Activated T-helper 2 cell treated with anti-CD3 and anti-CD28 coated beads, Interferon-gamma antibody, Interleukin-2, Interleukin-4, amounts not matched to agents 10 μg/mL and 5 μg/mL and 100 μg/mL, durations not matched to agents 14 hours and 24 hours and 36 hours (primary cell): ENCODE data around the gene PCNX1. TPM values are rescaled to one million over a fixed set of nuclear protein-coding genes. Genes with fewer than 3 reads are reported as not detected.
"Not testable (repeated sequence)": the region's sequence is repeated elsewhere in the genome, so short reads cannot be mapped to it uniquely, and the experiment has no call there.

ENCODE experiments used
- DNase-seq: peaks from one replicate; pipeline ENCODE4 v3.0.0; 2021; ENCODE audit warnings: low spot score
- H3K27ac Mint-ChIP-seq: one replicate; pipeline ENCODE4 v1.8.0; 2021; ENCODE audit warnings: mixed read lengths
- H3K27me3 Mint-ChIP-seq: one replicate; pipeline ENCODE4 v1.8.0; 2021; ENCODE audit warnings: low read depth, mixed read lengths
- H3K36me3 Mint-ChIP-seq: one replicate; pipeline ENCODE4 v1.8.0; 2021; ENCODE audit warnings: low read depth, mixed read lengths
- H3K4me1 Mint-ChIP-seq: one replicate; pipeline ENCODE4 v1.8.0; 2021; ENCODE audit warnings: low read depth, mixed read lengths
- H3K4me3 Mint-ChIP-seq: one replicate; pipeline ENCODE4 v1.8.0; 2021; ENCODE audit warnings: low read depth, mild to moderate bottlenecking, moderate library complexity, mixed read lengths
- H3K9me3 Mint-ChIP-seq: one replicate; pipeline ENCODE4 v1.8.0; 2021; ENCODE audit warnings: mixed read lengths
- intact Hi-C: fragments of 100-400 bp; cut with micrococcal nuclease; formaldehyde crosslinking; loops from one replicate; pipeline ENCODE4 v1.15.1; 2023
- total RNA-seq: library from RNA; stranded (reverse); gene quantifications from 2 replicates; pipeline ENCODE4 v1.2.3, GENCODE V29; 2022

Gene PCNX1
- total RNA-seq, 1 donor from 2014 or later = 54.5 TPM

GRCh38 chr14:71019917-71020316 is 112.7 kb downstream of the PCNX1 start:
- not testable (repeated sequence) for H3K4me3 Mint-ChIP-seq, H3K27me3 Mint-ChIP-seq, H3K27ac Mint-ChIP-seq, DNase-seq
- Mint-ChIP-seq H3K9me3 (peaks cover 17% of the 10 kb centered on the region), H3K36me3 (peaks cover 79% of the 10 kb centered on the region), H3K4me1 (peaks cover 29% of the 10 kb centered on the region)
- intact Hi-C loops = loop anchor here (5.0 kb wide), 1 partner anchor 133 kb away; no protein-coding TSS in a partner anchor

GRCh38 chr14:71021347-71022011 is 114.2 kb downstream of the PCNX1 start:
- no peak overlapping the region for H3K4me3 Mint-ChIP-seq
- DNase-seq = no peak
- H3K36me3 Mint-ChIP-seq = peaks cover 67% of the 10 kb centered on the region
- H3K9me3 Mint-ChIP-seq = peaks cover 17% of the 10 kb centered on the region
- peak overlapping the region; percentile 82 for H3K27ac Mint-ChIP-seq
- no peaks in the 10 kb centered on the region for H3K27me3 Mint-ChIP-seq
- intact Hi-C loops = loop anchor here (5.0 kb wide), 1 partner anchor 134 kb away; no protein-coding TSS in a partner anchor
- peaks cover 29% of the 10 kb centered on the region for H3K4me1 Mint-ChIP-seq

GRCh38 chr14:71022012-71022869 is 115.0 kb downstream of the PCNX1 start:
- H3K36me3 Mint-ChIP-seq = peaks cover 65% of the 10 kb centered on the region
- DNase-seq = no peak
- intact Hi-C loops = loop anchor here (5.0 kb wide), 1 partner anchor 135 kb away; no protein-coding TSS in a partner anchor
- peaks cover 17% of the 10 kb centered on the region for H3K9me3 Mint-ChIP-seq
- peaks cover 29% of the 10 kb centered on the region for H3K4me1 Mint-ChIP-seq
- no peak overlapping the region for H3K4me3 Mint-ChIP-seq
- peak overlapping the region; percentile 82 for H3K27ac Mint-ChIP-seq
- H3K27me3 Mint-ChIP-seq = no peaks in the 10 kb centered on the region

GRCh38 chr14:71022939-71023338 is 115.7 kb downstream of the PCNX1 start:
- H3K9me3 Mint-ChIP-seq = peaks cover 17% of the 10 kb centered on the region
- peaks cover 29% of the 10 kb centered on the region for H3K4me1 Mint-ChIP-seq
- intact Hi-C loops = loop anchor here (5.0 kb wide), 1 partner anchor 136 kb away; no protein-coding TSS in a partner anchor
- H3K27ac Mint-ChIP-seq = no peak overlapping the region
- no peaks in the 10 kb centered on the region for H3K27me3 Mint-ChIP-seq
- DNase-seq = no peak
- H3K36me3 Mint-ChIP-seq = peaks cover 70% of the 10 kb centered on the region
- H3K4me3 Mint-ChIP-seq = no peak overlapping the region

- H3K36me3 Mint-ChIP-seq = peaks cover 64% of the 10 kb centered on the region
- H3K27ac Mint-ChIP-seq = no peak overlapping the region
- no peak overlapping the region for H3K4me3 Mint-ChIP-seq
- DNase-seq = no peak
- no peaks in the 10 kb centered on the region for H3K9me3 Mint-ChIP-seq
- H3K4me1 Mint-ChIP-seq = no peaks in the 10 kb centered on the region
- intact Hi-C loops = no loop called here
- H3K27me3 Mint-ChIP-seq = no peaks in the 10 kb centered on the region
Measured at GRCh38 chr14:71029236-71029781, 122.0 kb downstream of the PCNX1 start.

GRCh38 chr14:71031000-71031399 is 123.7 kb downstream of the PCNX1 start:
- Mint-ChIP-seq H3K36me3 (peaks cover 70% of the 10 kb centered on the region), H3K27ac (no peak overlapping the region), H3K4me1 (no peaks in the 10 kb centered on the region), H3K4me3 (no peak overlapping the region), H3K27me3 (no peaks in the 10 kb centered on the region), H3K9me3 (no peaks in the 10 kb centered on the region)
- intact Hi-C loops = no loop called here
- DNase-seq = no peak

GRCh38 chr14:71036433-71036832 is 129.2 kb downstream of the PCNX1 start:
- H3K4me3 Mint-ChIP-seq = no peak overlapping the region
- intact Hi-C loops = no loop called here
- H3K36me3 Mint-ChIP-seq = peaks cover 77% of the 10 kb centered on the region
- peaks cover 24% of the 10 kb centered on the region for H3K9me3 Mint-ChIP-seq
- H3K27ac Mint-ChIP-seq = no peak overlapping the region
- DNase-seq = no peak
- H3K4me1 Mint-ChIP-seq = no peaks in the 10 kb centered on the region
- H3K27me3 Mint-ChIP-seq = no peaks in the 10 kb centered on the region

GRCh38 chr14:71048393-71048792 is 141.1 kb downstream of the PCNX1 start:
- Mint-ChIP-seq H3K4me1 (peaks cover 2% of the 10 kb centered on the region), H3K36me3 (peaks cover 50% of the 10 kb centered on the region), H3K4me3 (no peak overlapping the region), H3K27me3 (no peaks in the 10 kb centered on the region), H3K9me3 (peaks cover 8% of the 10 kb centered on the region), H3K27ac (no peak overlapping the region)
- intact Hi-C loops = no loop called here
- DNase-seq = no peak

- Mint-ChIP-seq H3K27me3 (no peaks in the 10 kb centered on the region), H3K36me3 (peaks cover 45% of the 10 kb centered on the region), H3K4me3 (no peak overlapping the region), H3K4me1 (peaks cover 2% of the 10 kb centered on the region), H3K27ac (no peak overlapping the region), H3K9me3 (no peaks in the 10 kb centered on the region)
- no peak for DNase-seq
- intact Hi-C loops = no loop called here
Measured at GRCh38 chr14:71049435-71050133, 142.3 kb downstream of the PCNX1 start.

- H3K36me3 Mint-ChIP-seq = peaks cover 41% of the 10 kb centered on the region
- no peak for DNase-seq
- intact Hi-C loops = no loop called here
- no peak overlapping the region for H3K4me3 Mint-ChIP-seq
- no peak overlapping the region for H3K27ac Mint-ChIP-seq
- H3K4me1 Mint-ChIP-seq = peaks cover 2% of the 10 kb centered on the region
- no peaks in the 10 kb centered on the region for H3K27me3 Mint-ChIP-seq
- H3K9me3 Mint-ChIP-seq = no peaks in the 10 kb centered on the region
Measured at GRCh38 chr14:71050227-71050823, 143.1 kb downstream of the PCNX1 start.

- Mint-ChIP-seq H3K4me3 (no peak overlapping the region), H3K27ac (no peak overlapping the region)
Measured at GRCh38 chr14:71054706-71055105, 147.4 kb downstream of the PCNX1 start.

GRCh38 chr14:71056168-71056567 is 148.9 kb downstream of the PCNX1 start:
- H3K4me3 Mint-ChIP-seq = no peak overlapping the region
- no peak overlapping the region for H3K27ac Mint-ChIP-seq
- peaks cover 68% of the 10 kb centered on the region for H3K36me3 Mint-ChIP-seq
- no peaks in the 10 kb centered on the region for H3K9me3 Mint-ChIP-seq
- intact Hi-C loops = no loop called here
- H3K4me1 Mint-ChIP-seq = no peaks in the 10 kb centered on the region
- no peaks in the 10 kb centered on the region for H3K27me3 Mint-ChIP-seq
- no peak for DNase-seq

More at GRCh38 chr14:71054706-71055105, 147.4 kb downstream of the PCNX1 start:
- intact Hi-C loops = no loop called here
- Mint-ChIP-seq H3K4me1 (no peaks in the 10 kb centered on the region), H3K36me3 (peaks cover 54% of the 10 kb centered on the region), H3K27me3 (no peaks in the 10 kb centered on the region), H3K9me3 (no peaks in the 10 kb centered on the region)
- no peak for DNase-seq
